HG03520 (cell line): ENCODE measurements around the gene HAUS5.
"Not testable (repeated sequence)": the region's sequence is repeated elsewhere in the genome, so short reads cannot be mapped to it uniquely, and the experiment has no call there.

Experiments
- ATAC-seq: cut with Tn5 transposase; IDR thresholded peaks from one replicate; pipeline ENCODE4 v1.9.1; 2021; ENCODE audit warnings: mild to moderate bottlenecking, moderate library complexity; ENCODE audit not compliant: unreplicated experiment

Gene HAUS5

GRCh38 chr19:35607170-35607569, 5.4 kb upstream of the HAUS5 start:
- ATAC-seq: not testable (repeated sequence)

GRCh38 chr19:35607661-35608060, 4.9 kb upstream of the HAUS5 start:
- no peak for ATAC-seq

GRCh38 chr19:35608251-35608650, 4.3 kb upstream of the HAUS5 start:
- no peak for ATAC-seq

GRCh38 chr19:35609851-35610353, 2.6 kb upstream of the HAUS5 start:
- ATAC-seq: no peak

GRCh38 chr19:35612224-35612558, 344 bp upstream of the HAUS5 start:
- no peak for ATAC-seq

- no peak for ATAC-seq
These were observed 1.0 kb downstream of the HAUS5 start for GRCh38 chr19:35613574-35613973.

GRCh38 chr19:35615036-35615435, 2.5 kb downstream of the HAUS5 start:
- no peak for ATAC-seq

- ATAC-seq: no peak
These were observed 6.3 kb downstream of the HAUS5 start for GRCh38 chr19:35618857-35619256.

GRCh38 chr19:35619290-35619923, 6.9 kb downstream of the HAUS5 start:
- ATAC-seq: no peak

GRCh38 chr19:35620001-35620400, 7.5 kb downstream of the HAUS5 start:
- no peak for ATAC-seq

- ATAC-seq: no peak
These were observed 9.2 kb downstream of the HAUS5 start for GRCh38 chr19:35621708-35622107.

GRCh38 chr19:35622750-35623149, 10.2 kb downstream of the HAUS5 start:
- no peak for ATAC-seq

- no peak for ATAC-seq
These were observed 10.9 kb downstream of the HAUS5 start for GRCh38 chr19:35623327-35624010.

- ATAC-seq: no peak
These were observed 15.7 kb downstream of the HAUS5 start for GRCh38 chr19:35628264-35628564.

- ATAC-seq: peak; percentile 89
These were observed 16.2 kb downstream of the HAUS5 start, which contains the start of gene RBM42 for GRCh38 chr19:35628565-35629331. TSS of gene RBM42 (plus strand) at chr19:35629036. CDS start at chr19:35629154, 118 bp downstream.

- no peak for ATAC-seq
These were observed 16.7 kb downstream of the HAUS5 start for GRCh38 chr19:35629332-35629633.

GRCh38 chr19:35633727-35634440, 21.3 kb downstream of the HAUS5 start:
- ATAC-seq: no peak

GRCh38 chr19:35636651-35637050, 24.1 kb downstream of the HAUS5 start:
- ATAC-seq: no peak

- ATAC-seq: no peak
These were observed 24.6 kb downstream of the HAUS5 start for GRCh38 chr19:35637165-35637564.

- no peak for ATAC-seq
These were observed 26.7 kb downstream of the HAUS5 start for GRCh38 chr19:35639321-35639639.

GRCh38 chr19:35639863-35640262, 27.3 kb downstream of the HAUS5 start:
- no peak for ATAC-seq
